SK-N-SH (cell line): ENCODE results near the gene UGP2.

ENCODE experiments used
- FOXJ3 ChIP-seq: sonication (generic); formaldehyde crosslinking; IDR thresholded peaks from 2 replicates; pipeline ENCODE4 v1.5.1; 2020; ENCODE audit warnings: mild to moderate bottlenecking, missing genetic modification reagents
- POLR2AphosphoS5 ChIP-seq: IDR thresholded peaks from 2 replicates; pipeline ENCODE4 v1.6.1; 2012; ENCODE audit warnings: low read depth, low read length
- RCOR1 ChIP-seq: fragments of 150-350 bp; IDR thresholded peaks from 2 replicates; pipeline ENCODE4 v1.6.1; 2017; ENCODE audit warnings: antibody characterized with exemption, low read length
- RFX5 ChIP-seq: IDR thresholded peaks from 2 replicates; pipeline ENCODE4 v1.6.1; 2012; ENCODE audit warnings: mild to moderate bottlenecking, improper control_type of control experiment, low read length
- TF ChIP-seq, protein P1 (sequence below): fragments of 200-600 bp; sonication (generic); IDR thresholded peaks from 2 replicates; pipeline ENCODE4 v1.6.1; 2017; ENCODE audit warnings: antibody characterized with exemption, mild to moderate bottlenecking, moderate library complexity
- TF ChIP-seq, protein P2 (sequence below): IDR thresholded peaks from 2 replicates; pipeline ENCODE4 v1.4.0; 2012; ENCODE audit warnings: low read depth, borderline replicate concordance
- TF ChIP-seq, protein P3 (sequence below): IDR thresholded peaks from 2 replicates; pipeline ENCODE4 v1.4.0; 2012; ENCODE audit warnings: low read depth
- TF ChIP-seq, protein P4 (sequence below): fragments of 150-350 bp; IDR thresholded peaks from 2 replicates; pipeline ENCODE4 v1.6.1; 2016; ENCODE audit warnings: mild to moderate bottlenecking, low read depth, low read length

DNA sequence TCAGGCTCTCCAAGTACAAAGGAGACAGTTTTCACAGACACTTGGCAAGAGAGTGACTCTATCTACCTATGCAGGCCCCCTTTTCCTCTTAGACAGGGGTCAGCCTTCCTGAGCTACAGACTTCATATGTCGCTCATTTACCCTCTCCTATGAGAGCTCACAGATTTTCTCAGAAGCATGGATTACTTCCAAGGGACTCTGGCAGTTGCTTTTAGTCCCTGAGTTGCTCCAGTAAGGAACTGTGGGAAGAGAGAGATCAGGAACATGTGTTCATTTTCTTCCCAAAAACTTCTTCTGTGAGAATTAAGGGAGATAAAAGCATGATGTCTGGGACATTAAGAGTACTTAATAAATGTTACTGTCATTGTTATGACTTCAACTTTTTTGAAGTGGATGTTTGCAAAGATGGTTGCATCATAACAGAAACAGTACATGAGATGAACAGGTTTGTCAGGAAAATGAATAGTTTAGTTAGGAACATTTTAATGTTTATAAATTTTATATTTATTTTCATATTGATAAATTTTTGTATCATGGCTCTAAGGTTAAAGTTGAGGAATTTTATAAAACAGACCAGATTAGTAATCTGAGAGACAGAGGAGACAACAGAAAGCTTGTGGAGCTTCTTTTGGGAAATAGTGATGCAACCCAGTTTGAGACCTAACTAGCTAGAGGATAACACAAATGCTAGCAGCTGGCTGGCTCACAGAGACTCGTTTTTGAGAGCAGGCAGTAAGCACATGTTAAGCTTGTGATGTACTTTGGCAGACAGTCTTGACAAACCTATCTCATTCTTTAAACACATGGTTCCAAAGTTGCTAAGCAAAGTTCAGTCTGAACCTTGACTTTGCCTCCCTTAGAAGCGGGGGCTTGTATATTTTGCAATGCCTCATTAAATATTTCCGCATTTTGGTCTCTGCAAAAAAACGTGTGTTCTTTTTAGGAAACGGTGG, 21.7 kb upstream of the UGP2 start:
- TF ChIP-seq RFX5 (no peak), POLR2AphosphoS5 (no peak), RCOR1 (no peak), FOXJ3 (CRISPR knock-in tag) (no peak)
- TF ChIP-seq, protein P1, sequence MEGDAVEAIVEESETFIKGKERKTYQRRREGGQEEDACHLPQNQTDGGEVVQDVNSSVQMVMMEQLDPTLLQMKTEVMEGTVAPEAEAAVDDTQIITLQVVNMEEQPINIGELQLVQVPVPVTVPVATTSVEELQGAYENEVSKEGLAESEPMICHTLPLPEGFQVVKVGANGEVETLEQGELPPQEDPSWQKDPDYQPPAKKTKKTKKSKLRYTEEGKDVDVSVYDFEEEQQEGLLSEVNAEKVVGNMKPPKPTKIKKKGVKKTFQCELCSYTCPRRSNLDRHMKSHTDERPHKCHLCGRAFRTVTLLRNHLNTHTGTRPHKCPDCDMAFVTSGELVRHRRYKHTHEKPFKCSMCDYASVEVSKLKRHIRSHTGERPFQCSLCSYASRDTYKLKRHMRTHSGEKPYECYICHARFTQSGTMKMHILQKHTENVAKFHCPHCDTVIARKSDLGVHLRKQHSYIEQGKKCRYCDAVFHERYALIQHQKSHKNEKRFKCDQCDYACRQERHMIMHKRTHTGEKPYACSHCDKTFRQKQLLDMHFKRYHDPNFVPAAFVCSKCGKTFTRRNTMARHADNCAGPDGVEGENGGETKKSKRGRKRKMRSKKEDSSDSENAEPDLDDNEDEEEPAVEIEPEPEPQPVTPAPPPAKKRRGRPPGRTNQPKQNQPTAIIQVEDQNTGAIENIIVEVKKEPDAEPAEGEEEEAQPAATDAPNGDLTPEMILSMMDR, result no peak
- TF ChIP-seq, protein P2, sequence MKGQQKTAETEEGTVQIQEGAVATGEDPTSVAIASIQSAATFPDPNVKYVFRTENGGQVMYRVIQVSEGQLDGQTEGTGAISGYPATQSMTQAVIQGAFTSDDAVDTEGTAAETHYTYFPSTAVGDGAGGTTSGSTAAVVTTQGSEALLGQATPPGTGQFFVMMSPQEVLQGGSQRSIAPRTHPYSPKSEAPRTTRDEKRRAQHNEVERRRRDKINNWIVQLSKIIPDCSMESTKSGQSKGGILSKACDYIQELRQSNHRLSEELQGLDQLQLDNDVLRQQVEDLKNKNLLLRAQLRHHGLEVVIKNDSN, result no peak
- TF ChIP-seq, protein P3, sequence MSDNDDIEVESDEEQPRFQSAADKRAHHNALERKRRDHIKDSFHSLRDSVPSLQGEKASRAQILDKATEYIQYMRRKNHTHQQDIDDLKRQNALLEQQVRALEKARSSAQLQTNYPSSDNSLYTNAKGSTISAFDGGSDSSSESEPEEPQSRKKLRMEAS, result no peak
- TF ChIP-seq, protein P4, sequence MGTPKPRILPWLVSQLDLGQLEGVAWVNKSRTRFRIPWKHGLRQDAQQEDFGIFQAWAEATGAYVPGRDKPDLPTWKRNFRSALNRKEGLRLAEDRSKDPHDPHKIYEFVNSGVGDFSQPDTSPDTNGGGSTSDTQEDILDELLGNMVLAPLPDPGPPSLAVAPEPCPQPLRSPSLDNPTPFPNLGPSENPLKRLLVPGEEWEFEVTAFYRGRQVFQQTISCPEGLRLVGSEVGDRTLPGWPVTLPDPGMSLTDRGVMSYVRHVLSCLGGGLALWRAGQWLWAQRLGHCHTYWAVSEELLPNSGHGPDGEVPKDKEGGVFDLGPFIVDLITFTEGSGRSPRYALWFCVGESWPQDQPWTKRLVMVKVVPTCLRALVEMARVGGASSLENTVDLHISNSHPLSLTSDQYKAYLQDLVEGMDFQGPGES, result no peak
